Gastroesophageal sphincter (tissue), 3 donors: ENCODE data around the gene WARS2.
"Not testable (repeated sequence)": the region's sequence is repeated elsewhere in the genome, so short reads cannot be mapped to it uniquely, and the experiment has no call there.

Experiments
- POLR2A ChIP-seq, 2 donors: fragments of 450-650 bp; IDR thresholded peaks; one replicate each; pipeline ENCODE4 v1.6.1; 2017; ENCODE audit warnings: antibody characterized with exemption in 2 of 2, mild to moderate bottlenecking in 2 of 2, moderate library complexity in 1 of 2
- POLR2AphosphoS5 ChIP-seq: sonication (generic); formaldehyde crosslinking; IDR thresholded peaks from one replicate; pipeline ENCODE4 v1.6.1; 2017; ENCODE audit warnings: antibody characterized with exemption
- TF ChIP-seq, protein P1 (sequence below), 4 experiments: fragments of 200-600 bp in 2 of 4; fragments of 450-650 bp in 2 of 4; sonication (generic) in 1 of 4; IDR thresholded peaks; one replicate each; pipeline ENCODE4 v1.5.1; 2017 to 2019; ENCODE audit warnings: antibody characterized with exemption in 4 of 4, mild to moderate bottlenecking in 2 of 4, moderate library complexity in 2 of 4

- TF ChIP-seq, protein P1, sequence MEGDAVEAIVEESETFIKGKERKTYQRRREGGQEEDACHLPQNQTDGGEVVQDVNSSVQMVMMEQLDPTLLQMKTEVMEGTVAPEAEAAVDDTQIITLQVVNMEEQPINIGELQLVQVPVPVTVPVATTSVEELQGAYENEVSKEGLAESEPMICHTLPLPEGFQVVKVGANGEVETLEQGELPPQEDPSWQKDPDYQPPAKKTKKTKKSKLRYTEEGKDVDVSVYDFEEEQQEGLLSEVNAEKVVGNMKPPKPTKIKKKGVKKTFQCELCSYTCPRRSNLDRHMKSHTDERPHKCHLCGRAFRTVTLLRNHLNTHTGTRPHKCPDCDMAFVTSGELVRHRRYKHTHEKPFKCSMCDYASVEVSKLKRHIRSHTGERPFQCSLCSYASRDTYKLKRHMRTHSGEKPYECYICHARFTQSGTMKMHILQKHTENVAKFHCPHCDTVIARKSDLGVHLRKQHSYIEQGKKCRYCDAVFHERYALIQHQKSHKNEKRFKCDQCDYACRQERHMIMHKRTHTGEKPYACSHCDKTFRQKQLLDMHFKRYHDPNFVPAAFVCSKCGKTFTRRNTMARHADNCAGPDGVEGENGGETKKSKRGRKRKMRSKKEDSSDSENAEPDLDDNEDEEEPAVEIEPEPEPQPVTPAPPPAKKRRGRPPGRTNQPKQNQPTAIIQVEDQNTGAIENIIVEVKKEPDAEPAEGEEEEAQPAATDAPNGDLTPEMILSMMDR (IDR thresholded peaks at IDR 0.05) = not testable (repeated sequence)
- TF ChIP-seq POLR2AphosphoS5; POLR2A (IDR thresholded peaks at IDR 0.05): not testable (repeated sequence)
These were observed 32.5 kb upstream of the WARS2 start for GRCh38 chr1:119172927-119173326.
